CD8-positive, alpha-beta memory T cell (primary cell): Measurements from ENCODE around the gene KIFAP3. TPM values are rescaled to one million over a fixed set of nuclear protein-coding genes. Genes with fewer than 3 reads are reported as not detected.

Experiments used
- CTCF ChIA-PET: fragments of 350-600 bp; sonication (Branson Sonifier 250); formaldehyde crosslinking; loops from one replicate; lab custom pipeline; 2021; ENCODE audit warnings: antibody characterized with exemption; lab: Charles Lee
- POLR2A ChIA-PET: fragments of 350-600 bp; sonication (Branson Sonifier 250); formaldehyde crosslinking; loops from one replicate; lab custom pipeline; 2021; ENCODE audit warnings: antibody characterized with exemption; lab: Charles Lee
- DNase-seq, 5 donors: peaks; one replicate each; pipeline versions ENCODE4 v3.0.0 to v3.0.0-alpha.2; 2020 to 2022; ENCODE audit warnings: mixed read lengths in 1 of 5
- H3K27ac ChIP-seq: one replicate; pipeline ENCODE4 v1.7.0; 2013; ENCODE audit warnings: low read depth, mild to moderate bottlenecking, low read length, moderate library complexity
- H3K27me3 ChIP-seq: 2 replicates; pipeline ENCODE4 v1.7.0; 2013; ENCODE audit warnings: low read length, mild to moderate bottlenecking; ENCODE audit not compliant: insufficient read depth, poor library complexity, severe bottlenecking
- H3K36me3 ChIP-seq: 2 replicates; pipeline ENCODE4 v1.7.0; 2013; ENCODE audit warnings: mild to moderate bottlenecking, low read length, moderate library complexity; ENCODE audit not compliant: insufficient read depth
- H3K4me1 ChIP-seq: 2 replicates; pipeline ENCODE4 v1.7.0; 2013; ENCODE audit warnings: mild to moderate bottlenecking, low read length, moderate library complexity; ENCODE audit not compliant: insufficient read depth
- H3K4me3 ChIP-seq: 2 replicates; pipeline ENCODE4 v1.7.0; 2013; ENCODE audit warnings: mild to moderate bottlenecking, low read length
- H3K9me3 ChIP-seq: 2 replicates; pipeline ENCODE4 v1.7.0; 2013; ENCODE audit warnings: mild to moderate bottlenecking, low read length
- H3K27ac Mint-ChIP-seq, 8 donors: one replicate each; pipeline ENCODE4 v1.8.0; 2020 to 2021; ENCODE audit warnings: mixed read lengths in 8 of 8, mild to moderate bottlenecking in 6 of 8, inconsistent platforms in 3 of 8, moderate library complexity in 3 of 8
- H3K27me3 Mint-ChIP-seq, 2 donors: one replicate each; pipeline ENCODE4 v1.8.0; 2020 to 2021; ENCODE audit warnings: mixed read lengths in 2 of 2, mild to moderate bottlenecking in 1 of 2, moderate library complexity in 1 of 2
- H3K36me3 Mint-ChIP-seq, 3 donors: one replicate each; pipeline ENCODE4 v1.8.0; 2020 to 2021; ENCODE audit warnings: mixed read lengths in 3 of 3, inconsistent platforms in 1 of 3, mild to moderate bottlenecking in 1 of 3
- H3K4me1 Mint-ChIP-seq, 3 donors: one replicate each; pipeline ENCODE4 v1.8.0; 2020 to 2021; ENCODE audit warnings: mixed read lengths in 3 of 3, inconsistent platforms in 1 of 3, mild to moderate bottlenecking in 1 of 3
- H3K4me3 Mint-ChIP-seq, 7 donors: one replicate each; pipeline ENCODE4 v1.8.0; 2020 to 2021; ENCODE audit warnings: mixed read lengths in 7 of 7, mild to moderate bottlenecking in 6 of 7, moderate library complexity in 4 of 7, inconsistent platforms in 2 of 7
- H3K9me3 Mint-ChIP-seq, 5 donors: one replicate each; pipeline ENCODE4 v1.8.0; 2020 to 2022; ENCODE audit warnings: mixed read lengths in 5 of 5, mild to moderate bottlenecking in 3 of 5, moderate library complexity in 2 of 5, inconsistent platforms in 1 of 5
- polyA plus RNA-seq: library from polyadenylated mRNA; unstranded; fragments of 300-500 nt; fragmentation: Illumina TruSeq; gene quantifications from one replicate; pipeline ENCODE4 v1.2.3, GENCODE V29; 2021
- total RNA-seq, 2 experiments: library from RNA; stranded (reverse); gene quantifications; one replicate each; pipeline ENCODE4 v1.2.3, GENCODE V29; 2021

Gene KIFAP3
- total and polyA plus RNA-seq, 3 experiments from 2014 or later, result 17.4 to 23.8 (median 23.2) TPM

- H3K36me3 ChIP-seq, result no peaks in the 10 kb centered on the region
- Mint-ChIP-seq H3K36me3 (peaks cover 0 to 18% (median 1%) of the 10 kb centered on the region in 3 donors), H3K27me3 (no peaks in the 10 kb centered on the region), H3K4me3 (no peak overlapping the region), H3K9me3 (no peaks in the 10 kb centered on the region), H3K27ac (no peak overlapping the region), H3K4me1 (no peaks in the 10 kb centered on the region)
- CTCF ChIA-PET, result no interaction called here
- no peak overlapping the region for H3K27ac ChIP-seq
- H3K4me3 ChIP-seq, result no peak overlapping the region
- no peaks in the 10 kb centered on the region for H3K27me3 ChIP-seq
- H3K9me3 ChIP-seq, result no peaks in the 10 kb centered on the region
- H3K4me1 ChIP-seq, result no peaks in the 10 kb centered on the region
- POLR2A ChIA-PET, result no interaction called here
- peak in 1 of 5 donors; percentile 5 for DNase-seq
Measured at GRCh38 chr1:169945181-169945580, 129.3 kb downstream of the KIFAP3 start.

- POLR2A ChIA-PET, result no interaction called here
- H3K27me3 ChIP-seq, result no peaks in the 10 kb centered on the region
- H3K36me3 Mint-ChIP-seq, result peaks cover 0 to 18% (median 1%) of the 10 kb centered on the region in 3 donors
- H3K4me3 Mint-ChIP-seq, result no peak overlapping the region
- peak overlapping the region in 1 of 8 donors; percentile 14 for H3K27ac Mint-ChIP-seq
- H3K9me3 ChIP-seq, result no peaks in the 10 kb centered on the region
- H3K4me3 ChIP-seq, result no peak overlapping the region
- DNase-seq, result peak in 1 of 5 donors; percentile 9
- H3K27ac ChIP-seq, result no peak overlapping the region
- no peaks in the 10 kb centered on the region for H3K4me1 Mint-ChIP-seq
- no peaks in the 10 kb centered on the region for H3K9me3 Mint-ChIP-seq
- H3K27me3 Mint-ChIP-seq, result no peaks in the 10 kb centered on the region
- H3K4me1 ChIP-seq, result no peaks in the 10 kb centered on the region
- H3K36me3 ChIP-seq, result no peaks in the 10 kb centered on the region
- CTCF ChIA-PET, result no interaction called here
Measured at GRCh38 chr1:169944621-169945020, 129.9 kb downstream of the KIFAP3 start.

GRCh38 chr1:169943963-169944526 lies 130.4 kb downstream of the KIFAP3 start:
- Histone ChIP-seq H3K4me3 (no peak overlapping the region), H3K36me3 (no peaks in the 10 kb centered on the region), H3K27ac (no peak overlapping the region), H3K4me1 (no peaks in the 10 kb centered on the region), H3K9me3 (no peaks in the 10 kb centered on the region), H3K27me3 (no peaks in the 10 kb centered on the region)
- Mint-ChIP-seq H3K4me1 (no peaks in the 10 kb centered on the region), H3K27ac (no peak overlapping the region), H3K27me3 (no peaks in the 10 kb centered on the region), H3K36me3 (peaks cover 0 to 18% (median 1%) of the 10 kb centered on the region in 3 donors), H3K9me3 (no peaks in the 10 kb centered on the region), H3K4me3 (no peak overlapping the region)
- CTCF ChIA-PET, result no interaction called here
- DNase-seq, result peak in 1 of 5 donors; percentile 20
- POLR2A ChIA-PET, result no interaction called here

GRCh38 chr1:169941982-169942830 lies 132.3 kb downstream of the KIFAP3 start:
- ChIA-PET POLR2A (no interaction called here), CTCF (no interaction called here)
- Mint-ChIP-seq H3K27ac (peak overlapping the region in 2 of 8 donors; percentile 9 to 30), H3K27me3 (no peaks in the 10 kb centered on the region), H3K36me3 (peaks cover 0 to 18% (median 3%) of the 10 kb centered on the region in 3 donors), H3K4me3 (no peak overlapping the region), H3K4me1 (no peaks in the 10 kb centered on the region), H3K9me3 (no peaks in the 10 kb centered on the region)
- Histone ChIP-seq H3K27me3 (no peaks in the 10 kb centered on the region), H3K27ac (no peak overlapping the region), H3K36me3 (no peaks in the 10 kb centered on the region), H3K4me1 (no peaks in the 10 kb centered on the region), H3K9me3 (no peaks in the 10 kb centered on the region), H3K4me3 (no peak overlapping the region)
- no peak for DNase-seq

- Histone ChIP-seq H3K27me3 (no peaks in the 10 kb centered on the region), H3K27ac (no peak overlapping the region), H3K4me3 (no peak overlapping the region), H3K9me3 (no peaks in the 10 kb centered on the region), H3K4me1 (no peaks in the 10 kb centered on the region), H3K36me3 (no peaks in the 10 kb centered on the region)
- POLR2A ChIA-PET, result no interaction called here
- Mint-ChIP-seq H3K4me3 (no peak overlapping the region), H3K9me3 (no peaks in the 10 kb centered on the region), H3K36me3 (peaks cover 0 to 1% (median 0%) of the 10 kb centered on the region in 3 donors), H3K4me1 (no peaks in the 10 kb centered on the region), H3K27ac (no peak overlapping the region), H3K27me3 (no peaks in the 10 kb centered on the region)
- CTCF ChIA-PET, result no interaction called here
- DNase-seq, result no peak
Measured at GRCh38 chr1:169933984-169934725, 140.3 kb downstream of the KIFAP3 start.

- Mint-ChIP-seq H3K4me3 (no peak overlapping the region), H3K27me3 (no peaks in the 10 kb centered on the region), H3K27ac (no peak overlapping the region), H3K9me3 (no peaks in the 10 kb centered on the region), H3K4me1 (peaks cover 0 to 4% (median 3%) of the 10 kb centered on the region in 3 donors), H3K36me3 (no peaks in the 10 kb centered on the region)
- no peaks in the 10 kb centered on the region for H3K36me3 ChIP-seq
- ChIA-PET POLR2A (no interaction called here), CTCF (no interaction called here)
- no peaks in the 10 kb centered on the region for H3K27me3 ChIP-seq
- H3K27ac ChIP-seq, result no peak overlapping the region
- no peaks in the 10 kb centered on the region for H3K9me3 ChIP-seq
- no peaks in the 10 kb centered on the region for H3K4me1 ChIP-seq
- no peak for DNase-seq
- H3K4me3 ChIP-seq, result no peak overlapping the region
Measured at GRCh38 chr1:169931795-169932231, 142.7 kb downstream of the KIFAP3 start.

GRCh38 chr1:169929210-169929526 lies 145.3 kb downstream of the KIFAP3 start:
- POLR2A ChIA-PET, result no interaction called here
- no peaks in the 10 kb centered on the region for H3K9me3 ChIP-seq
- Mint-ChIP-seq H3K36me3 (peaks cover 0 to 7% (median 0%) of the 10 kb centered on the region in 3 donors), H3K27me3 (no peaks in the 10 kb centered on the region), H3K4me3 (no peak overlapping the region), H3K27ac (no peak overlapping the region), H3K9me3 (no peaks in the 10 kb centered on the region), H3K4me1 (peaks cover 7 to 10% (median 9%) of the 10 kb centered on the region in 3 donors)
- H3K27me3 ChIP-seq, result no peaks in the 10 kb centered on the region
- CTCF ChIA-PET, result no interaction called here
- H3K4me1 ChIP-seq, result no peaks in the 10 kb centered on the region
- DNase-seq, result no peak
- no peak overlapping the region for H3K27ac ChIP-seq
- no peaks in the 10 kb centered on the region for H3K36me3 ChIP-seq
- no peak overlapping the region for H3K4me3 ChIP-seq
